BLaER1 treated with 17β-estradiol and CSF1 and Interleukin-3, amounts not matched to agents 10 nM and 100 nM (cell line): ENCODE data around the gene TSPAN2.

Experiments
- H3K27ac ChIP-seq, 11 experiments: shearing (Covaris generic); formaldehyde crosslinking; 2 replicates each; pipeline ENCODE4 v1.8.1; 2022
- H3K27me3 ChIP-seq, 11 experiments: shearing (Covaris generic); formaldehyde crosslinking; 2 replicates each; pipeline ENCODE4 v1.8.1; 2022
- H3K36me3 ChIP-seq, 11 experiments: shearing (Covaris generic); formaldehyde crosslinking; 2 replicates each; pipeline ENCODE4 v1.8.1; 2022
- H3K4me1 ChIP-seq, 10 experiments: shearing (Covaris generic); formaldehyde crosslinking; 2 replicates each; pipeline ENCODE4 v1.8.1; 2022
- H3K4me2 ChIP-seq, 11 experiments: shearing (Covaris generic); formaldehyde crosslinking; 2 replicates each; pipeline ENCODE4 v1.8.1; 2022
- H3K4me3 ChIP-seq, 10 experiments: shearing (Covaris generic); formaldehyde crosslinking; 2 replicates each; pipeline ENCODE4 v1.8.1; 2022
- H3K9ac ChIP-seq, 11 experiments: shearing (Covaris generic); formaldehyde crosslinking; 2 replicates each; pipeline ENCODE4 v1.8.1; 2022
- H3K9me3 ChIP-seq, 11 experiments: shearing (Covaris generic); formaldehyde crosslinking; replicated peaks in 1 of 11; 2 replicates each; pipeline ENCODE4 v1.8.1; 2022
- H4K20me1 ChIP-seq, 11 experiments: shearing (Covaris generic); formaldehyde crosslinking; 2 replicates each; pipeline ENCODE4 v1.8.1; 2022
- Cebpa-rat ChIP-seq, 11 experiments: shearing (Covaris generic); IDR thresholded peaks; 2 replicates each; pipeline ENCODE4 v1.8.1; 2022

TSPAN2 gene

DNA sequence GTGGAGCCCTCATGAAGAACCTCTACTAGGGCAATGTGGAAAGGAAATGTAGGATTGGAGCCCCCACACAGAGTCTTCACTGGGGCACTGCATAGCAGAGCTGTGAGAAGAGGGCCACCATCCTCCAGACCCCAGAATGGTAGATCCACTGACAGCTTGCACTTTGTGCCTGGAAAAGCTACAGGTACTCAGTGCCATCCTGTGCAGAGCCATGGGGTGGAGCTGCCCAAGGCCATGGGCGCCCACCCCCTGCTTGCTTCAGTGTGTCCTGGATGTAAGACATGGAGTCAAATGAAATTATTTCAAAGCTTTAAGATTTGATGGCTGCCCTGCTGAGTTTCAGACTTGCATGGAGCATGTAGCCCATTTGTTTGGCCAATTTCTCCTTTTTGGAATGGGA lies 76.9 kb downstream of the TSPAN2 start:
- no peaks in the 10 kb centered on the region for H3K9me3 ChIP-seq
- 0 out of 20 replicates have a peak, but pooled peaks cover 0 to 4% (median 0%) of the 10 kb centered on the region in 10 experiments for H3K4me1 ChIP-seq
- no peaks in the 10 kb centered on the region for H3K27me3 ChIP-seq
- no peak for TF ChIP-seq Cebpa-rat (IDR thresholded peaks at IDR 0.05)
- no peak overlapping the region for H3K9ac ChIP-seq
- H3K27ac ChIP-seq, result no peak overlapping the region
- H3K4me3 ChIP-seq, result no peak overlapping the region
- no peaks in the 10 kb centered on the region for H4K20me1 ChIP-seq
- H3K36me3 ChIP-seq, result no peaks in the 10 kb centered on the region
- no peak overlapping the region for H3K4me2 ChIP-seq

DNA sequence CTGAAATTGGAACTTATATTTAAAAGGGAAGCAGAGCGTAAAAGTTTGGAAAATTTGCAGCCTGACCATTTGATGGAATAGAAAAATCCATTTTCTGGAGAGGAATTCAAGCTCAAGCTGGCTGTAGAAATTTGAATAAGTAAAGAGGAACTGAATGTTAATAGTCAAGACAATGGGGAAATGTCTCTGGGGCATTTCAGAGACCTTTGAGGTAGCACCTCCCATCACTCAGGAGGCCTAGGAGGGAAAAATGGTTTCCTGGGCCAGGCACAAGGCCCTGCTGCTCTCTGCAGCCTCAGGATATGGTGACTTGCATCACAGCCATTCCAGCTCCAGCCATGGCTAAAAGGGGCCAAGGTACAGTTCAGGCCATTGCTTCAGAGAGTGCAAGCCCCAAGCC lies 77.3 kb downstream of the TSPAN2 start:
- Histone ChIP-seq H3K9me3 (no peaks in the 10 kb centered on the region), H3K4me1 (0 out of 20 replicates have a peak, but pooled peaks cover 0 to 4% (median 0%) of the 10 kb centered on the region in 10 experiments), H4K20me1 (no peaks in the 10 kb centered on the region), H3K27ac (no peak overlapping the region), H3K36me3 (no peaks in the 10 kb centered on the region), H3K4me2 (no peak overlapping the region), H3K4me3 (no peak overlapping the region), H3K27me3 (no peaks in the 10 kb centered on the region), H3K9ac (no peak overlapping the region)
- TF ChIP-seq Cebpa-rat (IDR thresholded peaks at IDR 0.05), result no peak

DNA sequence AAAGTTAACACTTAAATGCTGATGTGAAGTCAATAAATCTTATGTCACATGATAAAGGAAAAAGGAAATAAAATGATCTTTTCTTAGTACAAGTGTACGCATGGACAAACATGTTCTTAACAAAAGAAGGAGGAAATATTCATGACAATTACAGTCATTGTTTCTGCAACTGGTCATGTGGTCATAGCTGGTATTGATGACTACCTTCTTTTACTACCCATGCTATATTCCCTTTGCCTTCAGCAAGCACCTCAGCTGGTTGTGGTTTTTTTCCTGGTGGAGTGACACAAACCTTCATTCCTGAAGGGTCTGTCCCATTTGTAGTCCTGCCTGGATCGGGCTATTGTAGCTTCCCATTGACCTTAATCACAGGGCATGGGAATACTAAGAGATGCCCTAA lies 83.1 kb downstream of the TSPAN2 start:
- Histone ChIP-seq H3K4me2 (no peak overlapping the region), H3K4me3 (no peak overlapping the region)

More for the DNA sequence above, 83.1 kb downstream of the TSPAN2 start:
- no peaks in the 10 kb centered on the region for H3K27me3 ChIP-seq
- H3K27ac ChIP-seq, result no peak overlapping the region
- H4K20me1 ChIP-seq, result no peaks in the 10 kb centered on the region
- no peak for TF ChIP-seq Cebpa-rat (IDR thresholded peaks at IDR 0.05)
- no peaks in the 10 kb centered on the region for H3K4me1 ChIP-seq
- H3K9me3 ChIP-seq, result no peaks in the 10 kb centered on the region
- no peaks in the 10 kb centered on the region for H3K36me3 ChIP-seq
- H3K9ac ChIP-seq, result no peak overlapping the region
